ENCODE measurements around the gene SLX1A.
A peak's percentile ranks its signal among the peaks of the same experiment; 100 is the strongest.

Gene SLX1A

GRCh38 chr16:30184891-30185682 lies 8.6 kb upstream of the SLX1A start:
- Histone ChIP-seq H2AFZ (ENCODE audit: low read length) (no peak overlapping the region), H3K27ac (ENCODE audit: low read depth, low read length, poor library complexity, severe bottlenecking) (peak overlapping the region; percentile 98), H3K9ac (ENCODE audit: low read length) (peak overlapping the region; percentile 97), H3K4me1 (ENCODE audit: insufficient read depth, low read length, severe bottlenecking) (peaks cover 37% of the 10 kb centered on the region), H4K20me1 (ENCODE audit: insufficient read depth, low read length) (no peaks in the 10 kb centered on the region), H3K4me2 (ENCODE audit: low read length) (peak overlapping the region; percentile 80), H3K4me3 (ENCODE audit: low read depth, low read length, poor library complexity, severe bottlenecking) (peak overlapping the region; percentile 87), H3K79me2 (ENCODE audit: insufficient read depth, low read length) (no peaks in the 10 kb centered on the region), H3K27me3 (ENCODE audit: insufficient read depth, low read length) (no peaks in the 10 kb centered on the region), H3K9me2 (ENCODE audit: low read depth, low read length) (no peaks in the 10 kb centered on the region), H3K9me3 (ENCODE audit: low read length) (no peaks in the 10 kb centered on the region), H3F3A (ENCODE audit: insufficient read depth, low read length) (no peaks in the 10 kb centered on the region), H3K36me3 (ENCODE audit: insufficient read depth, low read length) (peaks cover 40% of the 10 kb centered on the region)
- no peak for TF ChIP-seq EZH2 (IDR thresholded peaks at IDR 0.05; ENCODE audit: borderline replicate concordance, low read length)
- TF ChIP-seq CTCF (IDR thresholded peaks at IDR 0.05; ENCODE audit: low read length), result no peak

- peaks cover 37% of the 10 kb centered on the region for H3K4me1 ChIP-seq (ENCODE audit: insufficient read depth, low read length, severe bottlenecking)
- no peaks in the 10 kb centered on the region for H4K20me1 ChIP-seq (ENCODE audit: insufficient read depth, low read length)
- H3K4me3 ChIP-seq (ENCODE audit: low read depth, low read length, poor library complexity, severe bottlenecking), result peak overlapping the region; percentile 87
- no peaks in the 10 kb centered on the region for H3K79me2 ChIP-seq (ENCODE audit: insufficient read depth, low read length)
- H3K36me3 ChIP-seq (ENCODE audit: insufficient read depth, low read length), result peaks cover 40% of the 10 kb centered on the region
- peak overlapping the region; percentile 80 for H3K4me2 ChIP-seq (ENCODE audit: low read length)
- H3K9me3 ChIP-seq (ENCODE audit: low read length), result no peaks in the 10 kb centered on the region
- no peaks in the 10 kb centered on the region for H3F3A ChIP-seq (ENCODE audit: insufficient read depth, low read length)
- H3K9me2 ChIP-seq (ENCODE audit: low read depth, low read length), result no peaks in the 10 kb centered on the region
- H3K27ac ChIP-seq (ENCODE audit: low read depth, low read length, poor library complexity, severe bottlenecking), result peak overlapping the region; percentile 98
- TF ChIP-seq EZH2 (IDR thresholded peaks at IDR 0.05; ENCODE audit: borderline replicate concordance, low read length) (no peak), CTCF (IDR thresholded peaks at IDR 0.05; ENCODE audit: low read length) (no peak)
- H3K27me3 ChIP-seq (ENCODE audit: insufficient read depth, low read length), result no peaks in the 10 kb centered on the region
- H3K9ac ChIP-seq (ENCODE audit: low read length), result peak overlapping the region; percentile 97
- H2AFZ ChIP-seq (ENCODE audit: low read length), result no peak overlapping the region
These were observed 7.8 kb upstream of the SLX1A start for GRCh38 chr16:30185683-30186421.

GRCh38 chr16:30186444-30186781 lies 7.3 kb upstream of the SLX1A start:
- peak overlapping the region; percentile 87 for H3K4me3 ChIP-seq (ENCODE audit: low read depth, low read length, poor library complexity, severe bottlenecking)
- H3K27me3 ChIP-seq (ENCODE audit: insufficient read depth, low read length), result no peaks in the 10 kb centered on the region
- H2AFZ ChIP-seq (ENCODE audit: low read length), result no peak overlapping the region
- H3K27ac ChIP-seq (ENCODE audit: low read depth, low read length, poor library complexity, severe bottlenecking), result peak overlapping the region; percentile 98
- H3K4me1 ChIP-seq (ENCODE audit: insufficient read depth, low read length, severe bottlenecking), result peaks cover 37% of the 10 kb centered on the region
- H4K20me1 ChIP-seq (ENCODE audit: insufficient read depth, low read length), result no peaks in the 10 kb centered on the region
- no peaks in the 10 kb centered on the region for H3K9me2 ChIP-seq (ENCODE audit: low read depth, low read length)
- TF ChIP-seq EZH2 (IDR thresholded peaks at IDR 0.05; ENCODE audit: borderline replicate concordance, low read length), result no peak
- no peak for TF ChIP-seq CTCF (IDR thresholded peaks at IDR 0.05; ENCODE audit: low read length)
- peak overlapping the region; percentile 80 for H3K4me2 ChIP-seq (ENCODE audit: low read length)
- no peaks in the 10 kb centered on the region for H3F3A ChIP-seq (ENCODE audit: insufficient read depth, low read length)
- H3K79me2 ChIP-seq (ENCODE audit: insufficient read depth, low read length), result no peaks in the 10 kb centered on the region
- H3K9me3 ChIP-seq (ENCODE audit: low read length), result no peaks in the 10 kb centered on the region
- peaks cover 40% of the 10 kb centered on the region for H3K36me3 ChIP-seq (ENCODE audit: insufficient read depth, low read length)
- H3K9ac ChIP-seq (ENCODE audit: low read length), result peak overlapping the region; percentile 97
